ENCODE measurements around the gene ELF1. TPM values are rescaled to one million over a fixed set of nuclear protein-coding genes. Genes with fewer than 3 reads are reported as not detected.
"Not testable (repeated sequence)": the region's sequence is repeated elsewhere in the genome, so short reads cannot be mapped to it uniquely, and the experiment has no call there.

The ELF1 gene
- total and polyA plus RNA-seq, 7 experiments from 2014 or later = 117 to 193 (median 169) TPM

DNA sequence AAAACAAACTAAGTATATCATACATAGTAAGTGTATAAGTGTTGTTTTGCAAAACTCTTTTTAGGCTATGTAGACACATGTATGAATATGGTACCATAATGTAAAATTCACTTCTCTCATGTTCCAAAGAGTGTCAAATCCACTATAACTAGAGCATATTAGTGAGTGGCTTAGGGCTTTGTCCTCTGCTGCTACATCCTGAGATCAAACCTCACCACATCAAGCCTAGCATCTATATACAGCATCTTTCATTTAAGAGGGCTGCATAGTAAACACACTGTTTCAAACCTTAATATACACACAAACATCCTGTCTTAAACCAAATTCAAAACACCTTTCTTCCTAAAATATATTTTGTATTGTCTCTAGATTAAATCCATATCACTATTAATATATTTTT, 38.7 kb downstream of the ELF1 start:
- H3K4me1 ChIP-seq (ENCODE audit: control insufficient read depth in 2 of 2, insufficient read depth in 2 of 2, low read length in 2 of 2) = peaks cover 40 to 43% of the 10 kb centered on the region in 2 donors
- intact Hi-C loops (cut with micrococcal nuclease) = loop anchor here (1.0 to 10.0 kb wide), 13 partner anchors 14 to 1414 kb away; partner anchors contain the start of genes FOXO1 (in 1 of the 2), KBTBD6 (in 1 of the 2), MRPS31 (in 1 of the 2) and NAA16 (in 1 of the 2)
- H3K27ac Mint-ChIP-seq = peak overlapping the region; percentile 70 to 97 (median 95)
- no peaks in the 10 kb centered on the region for H3K27me3 ChIP-seq (ENCODE audit: control insufficient read depth in 2 of 2, insufficient read depth in 2 of 2, low read length in 2 of 2)
- H3K9me3 Mint-ChIP-seq = no peaks in the 10 kb centered on the region
- H3K4me1 Mint-ChIP-seq = peaks cover 51 to 85% (median 72%) of the 10 kb centered on the region in 7 donors
- H3K4me3 Mint-ChIP-seq = peak overlapping the region; percentile 86 to 99 (median 94)
- H3K27ac ChIP-seq (ENCODE audit: low read depth, low read length) = peak overlapping the region; percentile 86
- CTCF ChIA-PET = interaction anchor here (1.0 to 2.1 kb wide), 3 partner anchors 12 to 39 kb away, joined by 4 to 9 read pairs (median 4); partner anchors contain the start of gene ELF1
- no peaks in the 10 kb centered on the region for H3K36me3 ChIP-seq (ENCODE audit: control insufficient read depth in 2 of 3, insufficient read depth in 3 of 3, low read length in 3 of 3)
- peak in 6 of 9 donors; percentile 40 to 70 (median 64) for DNase-seq
- no peaks in the 10 kb centered on the region for H3K27me3 Mint-ChIP-seq
- peak; percentile 66 for ATAC-seq
- H3K4me3 ChIP-seq (ENCODE audit: low read length) = peak overlapping the region; percentile 69
- H3K36me3 Mint-ChIP-seq = peaks cover 0 to 34% (median 16%) of the 10 kb centered on the region in 5 donors
- POLR2A ChIA-PET = interaction anchor here (0.6 to 4.8 kb wide), 8 partner anchors 12 to 333 kb away, joined by 3 to 27 read pairs (median 6); partner anchors contain the start of genes ELF1 and WBP4
- no peaks in the 10 kb centered on the region for H3K9me3 ChIP-seq (ENCODE audit: control insufficient read depth in 2 of 3, low read length in 3 of 3)

DNA sequence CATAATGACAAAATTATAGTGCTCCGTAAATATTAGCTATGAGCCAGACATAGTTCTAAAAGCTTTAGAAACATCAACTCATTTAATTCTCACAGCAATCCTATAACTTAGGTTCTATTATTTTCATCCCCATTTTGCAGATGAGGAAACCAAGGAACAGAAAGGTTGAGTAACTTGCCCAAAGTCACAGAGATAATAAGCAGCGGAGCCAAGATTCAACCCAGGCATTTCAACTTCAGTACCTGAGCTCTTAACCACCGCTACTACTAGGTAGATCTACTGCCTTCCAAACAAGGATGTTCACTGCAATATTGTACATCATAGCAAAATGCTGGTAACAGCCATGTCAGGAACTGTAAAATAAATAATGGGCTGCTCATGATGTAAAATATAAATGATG, 39.9 kb downstream of the ELF1 start:
- Mint-ChIP-seq H3K4me3 (peak overlapping the region; percentile 88 to 99 (median 94)), H3K36me3 (peaks cover 0 to 36% (median 16%) of the 10 kb centered on the region in 5 donors), H3K4me1 (peaks cover 55 to 87% (median 74%) of the 10 kb centered on the region in 7 donors), H3K27ac (peak overlapping the region; percentile 70 to 97 (median 92)), H3K9me3 (no peaks in the 10 kb centered on the region), H3K27me3 (no peaks in the 10 kb centered on the region)
- Histone ChIP-seq H3K27ac (ENCODE audit: low read depth, low read length) (peak overlapping the region; percentile 86), H3K4me3 (ENCODE audit: low read length) (peak overlapping the region; percentile 69), H3K27me3 (ENCODE audit: control insufficient read depth in 2 of 2, insufficient read depth in 2 of 2, low read length in 2 of 2) (no peaks in the 10 kb centered on the region), H3K9me3 (ENCODE audit: control insufficient read depth in 2 of 3, low read length in 3 of 3) (no peaks in the 10 kb centered on the region), H3K36me3 (ENCODE audit: control insufficient read depth in 2 of 3, insufficient read depth in 3 of 3, low read length in 3 of 3) (no peaks in the 10 kb centered on the region), H3K4me1 (ENCODE audit: control insufficient read depth in 2 of 2, insufficient read depth in 2 of 2, low read length in 2 of 2) (peaks cover 47 to 48% of the 10 kb centered on the region in 2 donors)
- ATAC-seq = no peak
- ChIA-PET POLR2A (interaction anchor here (0.6 to 4.8 kb wide), 12 partner anchors 9 to 81 kb away, joined by 3 to 27 read pairs (median 6); partner anchors contain the start of genes ELF1 and WBP4), CTCF (interaction anchor here (0.6 to 2.1 kb wide), 5 partner anchors 9 to 212 kb away, joined by 3 to 4 read pairs (median 3); no protein-coding TSS in a partner anchor)
- DNase-seq = peak in 3 of 9 donors; percentile 36 to 50 (median 40)
- intact Hi-C loops (cut with micrococcal nuclease) = loop anchor here in 1 of 2 donors (1.0 kb wide), 1 partner anchor 81 kb away; no protein-coding TSS in a partner anchor

DNA sequence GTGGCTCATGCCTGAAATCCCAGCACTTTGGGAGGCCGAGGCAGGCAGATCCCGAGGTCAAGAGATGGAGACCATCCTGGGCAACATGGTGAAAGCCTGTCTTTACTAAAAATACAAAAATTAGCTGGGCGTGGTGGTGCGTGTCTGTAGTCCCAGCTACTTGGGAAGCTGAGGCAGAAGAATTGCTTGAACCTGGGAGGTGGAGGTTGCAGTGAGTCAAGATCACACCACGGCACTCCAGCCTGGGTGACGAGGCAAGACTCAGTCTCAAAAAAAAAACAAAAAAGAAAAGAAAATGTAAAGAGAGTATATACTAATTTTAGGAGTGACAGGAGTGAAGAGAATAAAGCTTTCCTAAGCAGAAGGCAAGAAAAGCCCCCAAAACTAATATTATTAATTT, 41.0 kb downstream of the ELF1 start:
- ChIA-PET CTCF (interaction anchor here (1.5 kb wide), 1 partner anchor 77 kb away, joined by 3 read pairs; no protein-coding TSS in a partner anchor), POLR2A (interaction anchor here (0.6 to 4.8 kb wide), 6 partner anchors 10 to 82 kb away, joined by 3 to 27 read pairs (median 10); partner anchors contain the start of genes ELF1 and WBP4)
- H3K36me3 ChIP-seq (ENCODE audit: control insufficient read depth in 2 of 3, insufficient read depth in 3 of 3, low read length in 3 of 3); H3K9me3 ChIP-seq (ENCODE audit: control insufficient read depth in 2 of 3, low read length in 3 of 3); ATAC-seq; H3K27me3 Mint-ChIP-seq; intact Hi-C loops (cut with micrococcal nuclease); H3K27me3 ChIP-seq (ENCODE audit: control insufficient read depth in 2 of 2, insufficient read depth in 2 of 2, low read length in 2 of 2); DNase-seq; H3K9me3 Mint-ChIP-seq: not testable (repeated sequence)
- Mint-ChIP-seq H3K36me3 (peaks cover 0 to 36% (median 16%) of the 10 kb centered on the region in 5 donors), H3K27ac (peak overlapping the region; percentile 70 to 97 (median 92)), H3K4me3 (peak overlapping the region; percentile 82 to 94 (median 91)), H3K4me1 (peaks cover 55 to 87% (median 75%) of the 10 kb centered on the region in 7 donors)
- Histone ChIP-seq H3K4me3 (ENCODE audit: low read length) (peak overlapping the region; percentile 17), H3K4me1 (ENCODE audit: control insufficient read depth in 2 of 2, insufficient read depth in 2 of 2, low read length in 2 of 2) (peaks cover 47 to 48% of the 10 kb centered on the region in 2 donors), H3K27ac (ENCODE audit: low read depth, low read length) (peak overlapping the region; percentile 86)

DNA sequence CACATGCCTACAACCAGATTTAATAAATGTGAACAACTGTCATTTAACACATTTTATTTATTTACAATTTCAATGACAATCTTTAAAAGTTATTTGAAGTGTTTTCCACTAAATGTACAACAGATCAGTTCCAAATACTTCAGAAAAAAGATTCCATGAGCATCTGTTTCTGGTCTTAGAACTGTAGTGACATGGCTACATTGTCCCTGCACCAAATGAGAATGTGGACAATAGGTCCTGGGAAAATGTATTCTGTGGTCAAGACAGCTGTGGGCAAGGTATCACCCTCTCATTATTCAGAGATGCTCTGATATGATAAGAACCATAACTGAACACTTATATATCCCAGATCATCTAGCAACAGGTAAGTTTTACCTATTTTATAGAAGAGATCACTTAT, 43.7 kb downstream of the ELF1 start:
- Histone ChIP-seq H3K4me3 (ENCODE audit: low read length) (no peak overlapping the region), H3K4me1 (ENCODE audit: control insufficient read depth in 2 of 2, insufficient read depth in 2 of 2, low read length in 2 of 2) (peaks cover 68 to 73% of the 10 kb centered on the region in 2 donors), H3K27me3 (ENCODE audit: control insufficient read depth in 2 of 2, insufficient read depth in 2 of 2, low read length in 2 of 2) (no peaks in the 10 kb centered on the region), H3K36me3 (ENCODE audit: control insufficient read depth in 2 of 3, insufficient read depth in 3 of 3, low read length in 3 of 3) (no peaks in the 10 kb centered on the region), H3K9me3 (ENCODE audit: control insufficient read depth in 2 of 3, low read length in 3 of 3) (no peaks in the 10 kb centered on the region), H3K27ac (ENCODE audit: low read depth, low read length) (peak overlapping the region; percentile 86)
- Mint-ChIP-seq H3K4me3 (peak overlapping the region in 8 of 10 donors; percentile 68 to 94 (median 88)), H3K4me1 (peaks cover 71 to 96% (median 88%) of the 10 kb centered on the region in 7 donors), H3K27ac (peak overlapping the region in 7 of 9 donors; percentile 64 to 97 (median 90)), H3K36me3 (peaks cover 0 to 24% (median 14%) of the 10 kb centered on the region in 5 donors), H3K27me3 (no peaks in the 10 kb centered on the region), H3K9me3 (no peaks in the 10 kb centered on the region)
- ChIA-PET POLR2A (interaction anchor here (0.6 to 2.2 kb wide), 5 partner anchors 10 to 256 kb away, joined by 3 to 16 read pairs (median 7); partner anchors contain the start of genes ELF1 and WBP4), CTCF (interaction anchor here (0.8 to 1.0 kb wide), 2 partner anchors 79 to 85 kb away, joined by 3 read pairs; no protein-coding TSS in a partner anchor)
- DNase-seq = no peak
- no peak for ATAC-seq
- intact Hi-C loops (cut with micrococcal nuclease) = no loop called here

DNA sequence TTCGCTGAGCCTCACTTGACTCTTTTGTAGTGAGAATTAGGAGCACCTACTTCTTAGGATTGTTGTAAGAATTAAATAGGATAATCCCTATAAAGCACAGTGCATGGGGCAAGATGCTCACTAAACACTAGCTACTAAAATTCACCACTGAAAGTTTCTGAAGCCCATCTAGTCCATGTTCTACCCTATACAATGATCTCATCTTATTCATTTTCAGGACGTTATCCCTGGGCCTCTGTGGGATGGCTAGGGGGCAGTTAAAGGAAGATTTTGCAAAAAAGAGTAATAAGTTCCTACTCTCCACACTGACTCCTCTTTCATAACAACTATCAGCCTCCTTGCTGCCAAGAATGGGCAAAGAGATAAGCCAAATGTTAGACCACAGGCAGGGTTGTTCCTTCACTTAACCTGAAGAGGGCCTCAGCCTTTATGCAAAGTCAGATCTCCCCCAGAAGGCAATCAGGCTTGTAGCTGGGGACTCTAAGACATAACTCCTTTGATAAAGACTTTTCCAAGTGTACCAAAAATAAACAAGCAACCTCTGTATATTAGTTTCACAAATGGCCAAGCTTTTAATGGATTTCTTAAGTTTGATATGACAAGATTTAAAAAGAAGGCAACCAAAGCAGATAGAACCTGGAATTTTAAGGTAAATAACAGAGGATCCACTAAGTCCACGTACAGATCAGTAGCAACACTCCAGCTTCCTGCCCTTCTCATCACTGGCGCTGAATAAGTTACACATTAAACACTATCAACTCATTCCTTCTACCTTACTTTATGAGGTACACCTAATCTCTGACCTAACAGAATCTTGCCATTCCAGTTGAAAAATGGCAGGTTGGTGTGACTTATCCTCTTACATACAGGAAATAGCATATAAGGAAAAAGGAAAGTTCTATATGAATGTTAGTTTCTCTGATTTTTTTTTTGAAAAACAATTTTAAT, 44.4 kb downstream of the ELF1 start:
- peaks cover 0 to 20% (median 11%) of the 10 kb centered on the region in 5 donors for H3K36me3 Mint-ChIP-seq
- no peaks in the 10 kb centered on the region for H3K9me3 Mint-ChIP-seq
- DNase-seq (peak in 7 of 9 donors; percentile 43 to 66 (median 52)), ATAC-seq (peak; percentile 88)
- CTCF ChIA-PET = interaction anchor here (0.6 to 1.5 kb wide), 16 partner anchors 12 to 86 kb away, joined by 3 to 7 read pairs (median 3); partner anchors contain the start of gene ELF1
- Histone ChIP-seq H3K9me3 (ENCODE audit: control insufficient read depth in 2 of 3, low read length in 3 of 3) (no peaks in the 10 kb centered on the region), H3K36me3 (ENCODE audit: control insufficient read depth in 2 of 3, insufficient read depth in 3 of 3, low read length in 3 of 3) (no peaks in the 10 kb centered on the region), H3K27ac (ENCODE audit: low read depth, low read length) (peak overlapping the region; percentile 86), H3K4me3 (ENCODE audit: low read length) (no peak overlapping the region), H3K4me1 (ENCODE audit: control insufficient read depth in 2 of 2, insufficient read depth in 2 of 2, low read length in 2 of 2) (peaks cover 75 to 80% of the 10 kb centered on the region in 2 donors), H3K27me3 (ENCODE audit: control insufficient read depth in 2 of 2, insufficient read depth in 2 of 2, low read length in 2 of 2) (no peaks in the 10 kb centered on the region)
- peak overlapping the region; percentile 64 to 97 (median 82) for H3K27ac Mint-ChIP-seq
- H3K27me3 Mint-ChIP-seq = no peaks in the 10 kb centered on the region
- POLR2A ChIA-PET = interaction anchor here (0.6 to 2.2 kb wide), 20 partner anchors 8 to 267 kb away, joined by 3 to 16 read pairs (median 4); partner anchors contain the start of genes ELF1 and WBP4
- H3K4me3 Mint-ChIP-seq = peak overlapping the region; percentile 68 to 94 (median 82)
- intact Hi-C loops (cut with micrococcal nuclease) = loop anchor here (1.0 kb wide), 5 partner anchors 8 to 86 kb away; partner anchors contain the start of gene ELF1 (in 2 of the 2)
- peaks cover 75 to 99% (median 95%) of the 10 kb centered on the region in 7 donors for H3K4me1 Mint-ChIP-seq

Measured in naive thymus-derived CD4-positive, alpha-beta T cell (primary cell).